Measurements from ENCODE around the gene GLG1. TPM values are rescaled to one million over a fixed set of nuclear protein-coding genes. Genes with fewer than 3 reads are reported as not detected.

Gene GLG1
- total and polyA plus RNA-seq, 4 donors = 24.6 to 156 (median 78.2) TPM

DNA sequence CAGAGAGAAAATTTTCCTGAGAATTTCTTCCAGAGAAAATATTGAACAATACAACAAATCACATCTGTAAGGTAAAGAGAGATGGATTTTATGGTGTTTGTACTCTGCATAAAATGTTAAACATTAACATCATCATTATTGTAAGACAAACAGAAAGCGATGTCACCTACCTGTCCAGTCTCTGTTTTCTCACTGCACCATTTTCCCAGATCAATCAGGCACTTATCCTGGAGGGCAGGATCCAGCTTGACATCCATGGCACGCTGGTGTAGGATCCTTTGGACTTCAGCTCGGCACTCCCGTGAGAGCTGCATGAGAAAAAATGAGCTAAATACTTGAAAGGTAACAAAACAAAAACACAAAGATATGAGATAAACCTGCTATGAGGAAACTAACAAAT is 129.7 kb downstream of the GLG1 start:
- Histone ChIP-seq H3K36me3 (ENCODE audit: control insufficient read depth in 4 of 4, insufficient read depth in 4 of 4, low read length in 4 of 4) (peaks cover 17 to 36% (median 24%) of the 10 kb centered on the region in 4 donors), H3K4me3 (no peak overlapping the region), H3K9me3 (ENCODE audit: control insufficient read depth in 4 of 4, insufficient read depth in 3 of 4, low read length in 3 of 4) (no peaks in the 10 kb centered on the region), H3K9ac (ENCODE audit: insufficient read depth in 1 of 2, low read length in 2 of 2) (no peak overlapping the region), H3K4me1 (ENCODE audit: control insufficient read depth in 5 of 5, insufficient read depth in 5 of 5, low read length in 5 of 5) (peaks cover 0 to 2% (median 0%) of the 10 kb centered on the region in 5 donors), H3K27me3 (ENCODE audit: control insufficient read depth in 3 of 3, insufficient read depth in 3 of 3, low read length in 2 of 3) (no peaks in the 10 kb centered on the region), H3K27ac (ENCODE audit: low read depth in 1 of 2, low read length in 1 of 2) (no peak overlapping the region)
- ATAC-seq (ENCODE audit: insufficient read depth, low FRiP score) (no peak), DNase-seq (no peak)
- TF ChIP-seq, protein P1, sequence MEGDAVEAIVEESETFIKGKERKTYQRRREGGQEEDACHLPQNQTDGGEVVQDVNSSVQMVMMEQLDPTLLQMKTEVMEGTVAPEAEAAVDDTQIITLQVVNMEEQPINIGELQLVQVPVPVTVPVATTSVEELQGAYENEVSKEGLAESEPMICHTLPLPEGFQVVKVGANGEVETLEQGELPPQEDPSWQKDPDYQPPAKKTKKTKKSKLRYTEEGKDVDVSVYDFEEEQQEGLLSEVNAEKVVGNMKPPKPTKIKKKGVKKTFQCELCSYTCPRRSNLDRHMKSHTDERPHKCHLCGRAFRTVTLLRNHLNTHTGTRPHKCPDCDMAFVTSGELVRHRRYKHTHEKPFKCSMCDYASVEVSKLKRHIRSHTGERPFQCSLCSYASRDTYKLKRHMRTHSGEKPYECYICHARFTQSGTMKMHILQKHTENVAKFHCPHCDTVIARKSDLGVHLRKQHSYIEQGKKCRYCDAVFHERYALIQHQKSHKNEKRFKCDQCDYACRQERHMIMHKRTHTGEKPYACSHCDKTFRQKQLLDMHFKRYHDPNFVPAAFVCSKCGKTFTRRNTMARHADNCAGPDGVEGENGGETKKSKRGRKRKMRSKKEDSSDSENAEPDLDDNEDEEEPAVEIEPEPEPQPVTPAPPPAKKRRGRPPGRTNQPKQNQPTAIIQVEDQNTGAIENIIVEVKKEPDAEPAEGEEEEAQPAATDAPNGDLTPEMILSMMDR (IDR thresholded peaks at IDR 0.05; ENCODE audit: control extremely low read depth, extremely low read depth) = no peak
- 89 to 91% methylated on average over 4 of the region's 4 CpGs for WGBS, 2 donors

DNA sequence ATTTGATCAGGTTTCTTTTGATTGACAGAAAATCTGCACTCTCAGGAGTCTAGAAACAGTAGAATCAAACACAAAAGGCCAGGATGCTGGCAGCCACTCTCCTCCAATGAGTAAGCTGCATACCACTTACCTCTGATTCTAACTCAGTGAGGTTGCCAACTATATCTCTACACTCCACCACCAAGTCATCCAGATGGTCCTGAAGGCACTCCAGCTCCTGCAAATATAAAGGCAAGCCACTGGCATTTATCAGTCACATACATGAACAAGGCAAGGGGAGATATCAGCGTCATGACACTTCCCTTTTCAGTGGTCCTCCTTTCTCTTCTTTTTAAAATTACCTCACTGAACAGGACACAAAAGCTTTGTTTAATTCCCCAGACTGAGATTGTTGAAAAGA is 132.5 kb downstream of the GLG1 start:
- Histone ChIP-seq H3K36me3 (ENCODE audit: control insufficient read depth in 4 of 4, insufficient read depth in 4 of 4, low read length in 4 of 4) (peaks cover 27 to 46% (median 37%) of the 10 kb centered on the region in 4 donors), H3K9ac (ENCODE audit: insufficient read depth in 1 of 2, low read length in 2 of 2) (no peak overlapping the region), H3K9me3 (ENCODE audit: control insufficient read depth in 4 of 4, insufficient read depth in 3 of 4, low read length in 3 of 4) (no peaks in the 10 kb centered on the region), H3K4me3 (no peak overlapping the region), H3K27me3 (ENCODE audit: control insufficient read depth in 3 of 3, insufficient read depth in 3 of 3, low read length in 2 of 3) (no peaks in the 10 kb centered on the region), H3K4me1 (ENCODE audit: control insufficient read depth in 5 of 5, insufficient read depth in 5 of 5, low read length in 5 of 5) (no peaks in the 10 kb centered on the region), H3K27ac (ENCODE audit: low read depth in 1 of 2, low read length in 1 of 2) (no peak overlapping the region)
- WGBS, 2 donors = 84 to 86% methylated on average over 1 of the region's 1 CpG
- TF ChIP-seq, protein P1 (IDR thresholded peaks at IDR 0.05; ENCODE audit: control extremely low read depth, extremely low read depth) = no peak
- DNase-seq (no peak), ATAC-seq (ENCODE audit: insufficient read depth, low FRiP score) (no peak)

DNA sequence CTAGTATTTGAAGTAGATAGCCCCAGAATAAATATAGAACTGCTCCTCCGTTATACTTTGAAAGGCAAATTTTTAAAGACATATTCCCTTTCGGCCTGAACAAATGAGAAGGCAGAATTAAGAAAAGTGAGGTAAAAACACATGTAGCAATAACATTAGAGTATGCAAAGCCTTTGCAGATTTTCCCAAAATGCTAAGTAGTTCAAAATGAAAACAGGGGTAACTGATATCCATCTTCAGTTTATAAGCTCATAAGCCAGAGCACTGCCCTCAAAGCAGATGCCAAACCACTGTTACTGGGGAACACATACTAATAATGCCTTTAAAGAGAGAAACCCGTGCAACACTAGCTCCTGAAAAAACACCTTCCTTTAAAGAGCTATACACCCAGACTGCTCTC is 134.4 kb downstream of the GLG1 start:
- Histone ChIP-seq H3K9ac (ENCODE audit: insufficient read depth in 1 of 2, low read length in 2 of 2) (no peak overlapping the region), H3K4me1 (ENCODE audit: control insufficient read depth in 5 of 5, insufficient read depth in 5 of 5, low read length in 5 of 5) (no peaks in the 10 kb centered on the region), H3K36me3 (ENCODE audit: control insufficient read depth in 4 of 4, insufficient read depth in 4 of 4, low read length in 4 of 4) (peaks cover 42 to 53% (median 46%) of the 10 kb centered on the region in 4 donors), H3K4me3 (no peak overlapping the region), H3K27me3 (ENCODE audit: control insufficient read depth in 3 of 3, insufficient read depth in 3 of 3, low read length in 2 of 3) (no peaks in the 10 kb centered on the region), H3K9me3 (ENCODE audit: control insufficient read depth in 4 of 4, insufficient read depth in 3 of 4, low read length in 3 of 4) (no peaks in the 10 kb centered on the region), H3K27ac (ENCODE audit: low read depth in 1 of 2, low read length in 1 of 2) (no peak overlapping the region)
- WGBS, 2 donors = 81 to 93% methylated on average over 3 of the region's 3 CpGs
- no peak for DNase-seq
- TF ChIP-seq, protein P1 (IDR thresholded peaks at IDR 0.05; ENCODE audit: control extremely low read depth, extremely low read depth) = no peak
- ATAC-seq (ENCODE audit: insufficient read depth, low FRiP score) = no peak

DNA sequence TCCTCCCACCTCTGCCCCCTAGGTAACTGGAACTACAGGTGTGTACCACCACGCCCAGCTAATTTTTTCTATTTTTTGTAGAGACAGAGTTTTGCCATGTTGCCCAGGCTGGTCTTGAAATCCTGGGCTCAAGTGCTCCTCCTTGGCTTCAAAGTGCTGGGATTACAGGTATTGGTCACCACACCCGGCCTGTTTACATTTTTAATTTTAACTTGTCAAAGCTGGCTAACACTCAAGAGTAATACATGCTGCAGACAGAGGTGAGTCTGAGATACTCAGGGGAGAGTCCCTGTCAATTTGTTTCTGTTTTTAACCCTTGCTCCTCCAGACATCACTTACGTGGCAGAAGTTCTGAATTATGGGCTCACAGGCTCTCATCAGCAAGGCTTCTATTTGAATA is 134.9 kb downstream of the GLG1 start:
- H3K36me3 ChIP-seq (ENCODE audit: control insufficient read depth in 4 of 4, insufficient read depth in 4 of 4, low read length in 4 of 4) = peaks cover 39 to 52% (median 45%) of the 10 kb centered on the region in 4 donors
- DNase-seq (no peak), ATAC-seq (ENCODE audit: insufficient read depth, low FRiP score) (no peak)
- H3K27ac ChIP-seq (ENCODE audit: low read depth in 1 of 2, low read length in 1 of 2) = no peak overlapping the region
- H3K9ac ChIP-seq (ENCODE audit: insufficient read depth in 1 of 2, low read length in 2 of 2) = no peak overlapping the region
- no peak overlapping the region for H3K4me3 ChIP-seq
- no peaks in the 10 kb centered on the region for H3K9me3 ChIP-seq (ENCODE audit: control insufficient read depth in 4 of 4, insufficient read depth in 3 of 4, low read length in 3 of 4)
- H3K27me3 ChIP-seq (ENCODE audit: control insufficient read depth in 3 of 3, insufficient read depth in 3 of 3, low read length in 2 of 3) = no peaks in the 10 kb centered on the region
- H3K4me1 ChIP-seq (ENCODE audit: control insufficient read depth in 5 of 5, insufficient read depth in 5 of 5, low read length in 5 of 5) = no peaks in the 10 kb centered on the region
- TF ChIP-seq, protein P1 (IDR thresholded peaks at IDR 0.05; ENCODE audit: control extremely low read depth, extremely low read depth) = no peak
- 75 to 87% methylated on average over 3 of the region's 3 CpGs for WGBS, 2 donors

All from lung (tissue), 12 donors.